Measurements from ENCODE around the gene WDFY1.

WDFY1 gene

DNA sequence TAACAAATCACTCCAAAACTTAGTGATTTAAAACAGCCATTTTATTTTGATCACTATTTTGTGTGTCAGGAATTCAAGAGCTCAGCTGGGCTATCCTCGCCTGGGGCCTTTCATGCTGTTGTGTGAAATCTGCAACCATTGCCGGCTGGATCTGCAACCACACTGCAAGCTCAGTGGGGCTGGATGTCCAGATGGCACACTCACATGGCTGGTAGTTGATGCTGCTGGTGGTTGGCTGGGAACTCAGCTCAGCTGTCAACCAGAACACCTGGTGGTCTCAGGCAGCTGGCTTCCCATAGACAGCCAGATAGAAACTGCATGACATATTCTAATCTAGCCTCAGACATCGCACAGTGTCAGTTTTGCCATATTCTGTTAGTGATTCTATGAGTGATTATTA lies 77.1 kb downstream of the WDFY1 start:
- no peak for DNase-seq (ENCODE audit: low spot score)
- in situ Hi-C loops (cut with MboI; ENCODE audit: low pct_unique_long_range_greater_than_20kb, low sequenced_read_pairs, unreplicated experiment): no loop called here
- TF ChIP-seq, protein P1, sequence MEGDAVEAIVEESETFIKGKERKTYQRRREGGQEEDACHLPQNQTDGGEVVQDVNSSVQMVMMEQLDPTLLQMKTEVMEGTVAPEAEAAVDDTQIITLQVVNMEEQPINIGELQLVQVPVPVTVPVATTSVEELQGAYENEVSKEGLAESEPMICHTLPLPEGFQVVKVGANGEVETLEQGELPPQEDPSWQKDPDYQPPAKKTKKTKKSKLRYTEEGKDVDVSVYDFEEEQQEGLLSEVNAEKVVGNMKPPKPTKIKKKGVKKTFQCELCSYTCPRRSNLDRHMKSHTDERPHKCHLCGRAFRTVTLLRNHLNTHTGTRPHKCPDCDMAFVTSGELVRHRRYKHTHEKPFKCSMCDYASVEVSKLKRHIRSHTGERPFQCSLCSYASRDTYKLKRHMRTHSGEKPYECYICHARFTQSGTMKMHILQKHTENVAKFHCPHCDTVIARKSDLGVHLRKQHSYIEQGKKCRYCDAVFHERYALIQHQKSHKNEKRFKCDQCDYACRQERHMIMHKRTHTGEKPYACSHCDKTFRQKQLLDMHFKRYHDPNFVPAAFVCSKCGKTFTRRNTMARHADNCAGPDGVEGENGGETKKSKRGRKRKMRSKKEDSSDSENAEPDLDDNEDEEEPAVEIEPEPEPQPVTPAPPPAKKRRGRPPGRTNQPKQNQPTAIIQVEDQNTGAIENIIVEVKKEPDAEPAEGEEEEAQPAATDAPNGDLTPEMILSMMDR (IDR thresholded peaks at IDR 0.05; ENCODE audit: extremely low read depth, insufficient read depth, missing control alignments): no peak

DNA sequence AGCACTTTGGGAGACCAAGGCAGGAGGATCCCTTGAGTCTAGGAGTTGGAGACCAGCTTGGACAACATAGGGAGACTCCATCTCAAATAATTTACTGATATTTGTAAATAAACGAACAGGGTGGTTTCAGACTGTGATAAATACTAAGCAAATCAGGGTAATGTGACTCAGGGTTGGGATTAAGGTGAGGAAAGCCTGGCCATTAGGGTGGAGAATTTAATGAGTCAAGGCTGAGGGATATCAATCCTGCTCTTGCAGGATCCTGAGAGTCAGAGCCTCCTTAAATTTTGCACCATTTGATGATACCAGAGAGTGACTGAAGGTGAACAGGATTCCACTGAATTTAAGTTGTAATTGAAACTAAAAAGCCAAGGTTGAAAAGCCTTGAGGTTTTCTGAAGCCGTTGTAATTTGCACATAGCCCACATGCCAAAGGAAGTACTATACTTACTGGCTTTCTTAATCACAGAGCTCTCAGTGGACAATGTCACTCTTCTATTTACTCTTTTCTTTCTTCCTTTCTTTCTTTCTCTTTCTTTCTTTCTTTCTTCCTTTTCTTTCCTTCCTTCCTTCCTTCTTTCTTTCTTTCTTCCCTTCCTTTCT lies 79.1 kb downstream of the WDFY1 start:
- TF ChIP-seq, protein P1 (IDR thresholded peaks at IDR 0.05; ENCODE audit: extremely low read depth, insufficient read depth, missing control alignments): no peak
- no peak for DNase-seq (ENCODE audit: low spot score)
- in situ Hi-C loops (cut with MboI; ENCODE audit: low pct_unique_long_range_greater_than_20kb, low sequenced_read_pairs, unreplicated experiment): no loop called here

DNA sequence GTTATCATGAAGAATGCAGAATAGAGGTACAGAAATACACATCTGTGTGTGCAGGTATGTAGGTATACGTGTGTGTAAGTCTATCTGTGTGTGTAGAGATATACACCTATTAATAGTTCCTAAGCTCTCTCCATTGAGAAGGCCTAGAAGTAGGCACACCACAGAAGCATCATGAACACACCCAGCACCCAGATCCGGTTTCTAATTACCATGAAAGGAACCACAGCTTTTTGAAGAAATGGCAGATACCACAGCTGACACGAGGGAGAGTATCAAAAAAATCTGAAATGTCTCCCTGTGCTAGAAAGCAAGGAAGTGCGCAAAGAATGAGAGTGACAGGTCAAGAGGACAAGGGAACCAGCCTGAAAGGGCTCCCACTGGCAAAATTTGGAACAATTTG lies 80.0 kb downstream of the WDFY1 start:
- DNase-seq (ENCODE audit: low spot score): no peak
- TF ChIP-seq, protein P1 (IDR thresholded peaks at IDR 0.05; ENCODE audit: extremely low read depth, insufficient read depth, missing control alignments): no peak
- in situ Hi-C loops (cut with MboI; ENCODE audit: low pct_unique_long_range_greater_than_20kb, low sequenced_read_pairs, unreplicated experiment): no loop called here

DNA sequence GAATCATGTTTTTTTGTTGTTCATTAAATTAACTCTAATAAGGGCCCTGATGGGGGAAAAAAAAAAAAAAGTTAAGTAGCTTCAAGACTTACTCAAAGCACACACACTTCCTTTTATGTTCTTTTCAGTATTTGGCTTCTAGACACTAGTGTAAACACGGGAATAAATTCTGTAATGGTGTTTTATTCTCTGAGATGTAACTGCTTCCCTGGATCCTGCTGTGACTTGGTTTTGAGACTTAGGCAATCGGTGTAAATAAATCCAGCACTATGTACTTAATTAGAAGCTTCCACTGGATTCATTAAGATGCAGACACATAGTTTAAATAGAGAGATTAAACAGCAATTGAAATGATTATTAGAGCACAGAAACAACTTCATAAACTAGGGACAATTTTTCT lies 81.6 kb downstream of the WDFY1 start:
- no peak for DNase-seq (ENCODE audit: low spot score)
- in situ Hi-C loops (cut with MboI; ENCODE audit: low pct_unique_long_range_greater_than_20kb, low sequenced_read_pairs, unreplicated experiment): no loop called here
- TF ChIP-seq, protein P1 (IDR thresholded peaks at IDR 0.05; ENCODE audit: extremely low read depth, insufficient read depth, missing control alignments): no peak

GRCh38 chr2:223860809-223861738 lies 84.1 kb downstream of the WDFY1 start:
- TF ChIP-seq, protein P1 (IDR thresholded peaks at IDR 0.05; ENCODE audit: extremely low read depth, insufficient read depth, missing control alignments): no peak
- in situ Hi-C loops (cut with MboI; ENCODE audit: low pct_unique_long_range_greater_than_20kb, low sequenced_read_pairs, unreplicated experiment): no loop called here
- DNase-seq (ENCODE audit: low spot score): no peak

DNA sequence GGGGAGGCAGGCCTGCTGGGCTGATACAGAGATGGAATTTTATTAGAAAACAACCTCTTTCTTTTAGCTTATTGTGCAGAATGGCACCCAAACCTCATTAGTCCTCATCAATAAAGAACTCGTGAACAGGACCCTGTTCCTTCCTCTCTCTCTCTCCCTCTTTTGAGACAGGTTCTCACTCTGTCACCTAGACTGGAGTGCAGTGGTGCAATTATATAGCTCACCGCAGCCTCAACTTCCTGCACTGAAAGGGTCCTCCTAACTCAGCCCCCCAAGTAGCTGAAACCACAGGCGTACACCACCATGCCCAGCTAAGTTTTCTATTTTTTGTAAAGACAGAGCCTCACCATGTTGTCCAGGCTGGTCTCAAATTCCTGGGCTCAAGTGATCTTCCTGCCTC lies 86.1 kb downstream of the WDFY1 start:
- TF ChIP-seq, protein P1 (IDR thresholded peaks at IDR 0.05; ENCODE audit: extremely low read depth, insufficient read depth, missing control alignments): no peak
- no peak for DNase-seq (ENCODE audit: low spot score)
- in situ Hi-C loops (cut with MboI; ENCODE audit: low pct_unique_long_range_greater_than_20kb, low sequenced_read_pairs, unreplicated experiment): no loop called here
